HG03039 (cell line): ENCODE measurements around the gene NEDD8.

ENCODE experiments used
- ATAC-seq: cut with Tn5 transposase; IDR thresholded peaks from one replicate; pipeline ENCODE4 v1.9.1; 2021; ENCODE audit warnings: mild to moderate bottlenecking, moderate library complexity; ENCODE audit not compliant: unreplicated experiment

NEDD8 gene

DNA sequence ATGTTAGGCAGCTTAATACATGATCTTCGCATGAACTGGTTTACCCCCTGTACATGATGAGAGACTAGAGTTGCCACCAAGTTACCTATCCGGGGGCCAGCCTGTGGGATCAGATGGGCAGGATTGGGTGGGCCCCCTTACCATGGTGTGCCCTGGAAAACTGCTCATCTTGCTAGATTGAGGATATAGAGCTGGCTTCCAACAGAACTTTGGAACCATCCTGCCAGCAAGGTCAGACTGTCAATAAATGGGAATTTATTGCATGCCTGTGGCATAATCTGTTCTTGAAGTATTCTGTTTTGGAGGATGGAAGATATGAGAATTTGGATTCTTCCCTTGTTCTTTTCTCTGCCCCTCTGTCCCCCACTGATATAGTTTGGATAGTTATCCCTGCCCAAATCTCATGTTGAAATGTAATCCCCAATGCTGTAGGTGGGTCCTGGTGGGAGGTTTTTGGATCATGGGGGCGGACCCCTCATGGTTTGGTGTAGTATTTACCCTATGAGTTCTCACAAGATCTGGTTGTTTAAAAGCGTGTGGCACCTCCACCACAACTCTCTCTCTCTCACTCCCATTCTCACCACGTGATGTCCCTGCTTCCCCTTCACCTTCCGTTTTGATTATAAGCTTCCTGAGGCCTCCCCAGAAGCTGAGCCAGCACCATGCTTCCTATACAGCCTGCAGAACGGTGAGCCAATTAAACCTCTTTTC, 33.2 kb downstream of the NEDD8 start:
- no peak for ATAC-seq

- no peak for ATAC-seq
Observed at GRCh38 chr14:24197056-24197450, 35.1 kb downstream of the NEDD8 start.

GRCh38 chr14:24196071-24197055, 35.8 kb downstream of the NEDD8 start:
- ATAC-seq, result no peak

DNA sequence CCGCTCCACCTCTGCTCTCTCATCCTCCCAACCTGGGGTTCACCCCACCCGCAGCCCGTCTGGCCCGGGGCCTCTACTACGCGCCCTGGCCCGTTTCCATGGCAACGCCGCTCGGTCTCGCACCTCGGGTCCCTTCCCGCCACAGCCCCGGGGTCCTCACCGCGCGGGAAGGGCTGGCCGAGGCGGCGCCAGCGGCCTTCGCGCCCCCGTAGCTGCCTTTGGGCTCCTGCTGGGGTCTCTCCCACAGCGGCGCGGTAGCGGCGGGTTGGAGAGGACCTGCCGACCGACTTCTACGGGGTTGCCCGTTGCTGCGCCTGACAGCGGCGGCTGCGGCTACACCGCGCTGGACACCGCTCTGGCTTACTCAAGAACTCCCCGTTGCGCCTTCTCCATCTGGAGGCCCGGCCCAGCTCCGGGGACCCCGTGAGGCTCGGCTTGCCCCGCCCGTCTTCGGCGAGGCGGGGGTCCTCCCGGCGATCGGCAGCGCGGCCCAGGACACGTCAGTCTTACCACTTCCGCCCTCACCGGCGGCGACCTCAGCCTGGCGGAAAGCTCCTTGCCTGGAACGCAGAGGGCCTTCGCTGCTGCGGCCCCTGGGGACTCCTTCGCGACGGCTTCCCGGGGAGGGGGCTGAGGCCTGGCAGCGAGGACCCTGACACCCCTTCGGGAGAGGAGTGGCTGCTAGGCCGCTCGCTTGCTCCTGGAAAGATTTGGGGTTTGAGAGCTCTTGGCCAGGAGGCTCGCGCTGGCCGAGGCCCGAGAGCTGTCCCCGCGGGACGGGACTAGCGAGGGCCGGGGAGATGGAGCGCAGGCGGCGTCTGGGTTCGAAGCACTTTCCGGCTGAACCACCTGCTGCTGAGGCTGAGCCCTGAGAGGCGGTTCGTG, 36.7 kb downstream of the NEDD8 start, which contains the start of gene TM9SF1:
Gene TM9SF1, minus strand, starts transcription at position 256 of the 885 bp plus-strand sequence. CDS start 422 bp downstream, outside the sequence.
- ATAC-seq, result peak; percentile 79

- no peak for ATAC-seq
Observed at GRCh38 chr14:24194873-24195185, 37.3 kb downstream of the NEDD8 start.

DNA sequence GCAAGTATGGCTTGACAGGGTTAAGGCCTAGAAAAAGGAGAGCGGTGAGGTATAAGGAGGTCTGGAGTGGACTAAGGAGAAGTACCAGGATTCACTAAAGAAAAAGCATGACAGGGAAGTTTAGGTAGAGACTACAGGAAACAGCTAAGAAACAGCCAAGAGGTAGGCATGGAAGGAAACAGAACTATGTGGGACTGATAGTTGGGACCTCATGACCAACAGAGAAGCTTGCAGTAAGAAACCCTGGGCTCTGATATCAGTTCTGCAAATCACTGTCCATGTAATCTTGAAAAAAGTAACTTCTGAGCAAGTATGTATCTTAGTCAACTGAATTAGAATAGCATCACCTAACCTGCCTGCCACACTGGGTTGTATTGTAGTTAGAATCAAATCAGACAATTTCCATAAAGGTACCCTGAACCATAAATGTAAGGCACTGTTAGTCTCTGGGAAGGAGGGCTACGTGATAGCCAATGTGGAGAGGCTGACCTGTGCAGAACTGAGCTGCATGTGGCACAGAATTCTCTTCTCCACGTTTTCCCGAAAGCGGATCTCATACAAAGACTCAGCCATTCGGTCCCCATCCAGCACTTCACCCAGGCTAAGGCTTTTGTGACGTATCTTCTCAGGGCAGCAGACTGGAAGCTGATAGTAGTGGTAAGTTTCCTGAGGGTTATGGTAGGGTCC, 37.8 kb downstream of the NEDD8 start:
- ATAC-seq, result no peak

DNA sequence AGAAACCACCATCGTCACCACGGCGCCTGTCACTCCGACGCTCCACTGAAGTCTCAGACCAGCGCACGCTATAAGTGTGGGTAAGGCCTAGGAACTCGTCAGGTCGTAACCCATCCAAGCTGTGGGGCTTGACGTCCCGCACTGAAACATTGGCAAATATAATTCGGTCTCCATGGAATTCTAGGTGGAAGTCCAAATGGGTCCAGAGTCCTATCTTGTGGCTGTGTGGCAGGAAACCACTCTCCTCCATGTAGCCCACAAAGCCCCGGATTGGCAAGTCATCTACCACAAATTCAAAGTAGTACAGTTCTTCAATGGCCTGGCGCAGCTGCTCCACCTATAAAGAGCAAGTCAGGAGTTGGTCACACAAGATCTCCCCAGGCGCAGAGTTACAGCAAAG, 39.2 kb downstream of the NEDD8 start:
- no peak for ATAC-seq

DNA sequence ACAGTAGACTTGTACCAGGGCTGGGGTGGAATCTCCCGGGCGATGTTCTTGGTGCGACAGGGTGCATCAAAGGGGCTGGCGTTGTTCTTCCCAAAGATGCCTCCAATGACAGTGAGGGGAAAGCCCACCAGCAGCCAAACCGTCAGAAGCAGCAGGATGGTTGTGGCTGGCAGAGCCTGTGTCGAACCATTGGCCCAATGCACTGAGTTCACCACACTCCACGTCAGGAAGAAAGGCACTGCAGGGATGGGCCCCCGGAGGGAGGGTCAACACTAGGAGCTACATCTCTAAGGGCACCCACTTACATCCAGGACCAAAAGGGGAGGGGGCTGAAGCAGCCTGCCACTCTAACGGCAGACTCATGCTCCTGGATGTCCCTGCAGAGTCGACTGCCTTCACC, 41.8 kb downstream of the NEDD8 start:
- no peak for ATAC-seq

- ATAC-seq, result no peak
Observed at GRCh38 chr14:24189460-24189859, 42.7 kb downstream of the NEDD8 start.

- no peak for ATAC-seq
Observed at GRCh38 chr14:24189059-24189375, 43.1 kb downstream of the NEDD8 start.

DNA sequence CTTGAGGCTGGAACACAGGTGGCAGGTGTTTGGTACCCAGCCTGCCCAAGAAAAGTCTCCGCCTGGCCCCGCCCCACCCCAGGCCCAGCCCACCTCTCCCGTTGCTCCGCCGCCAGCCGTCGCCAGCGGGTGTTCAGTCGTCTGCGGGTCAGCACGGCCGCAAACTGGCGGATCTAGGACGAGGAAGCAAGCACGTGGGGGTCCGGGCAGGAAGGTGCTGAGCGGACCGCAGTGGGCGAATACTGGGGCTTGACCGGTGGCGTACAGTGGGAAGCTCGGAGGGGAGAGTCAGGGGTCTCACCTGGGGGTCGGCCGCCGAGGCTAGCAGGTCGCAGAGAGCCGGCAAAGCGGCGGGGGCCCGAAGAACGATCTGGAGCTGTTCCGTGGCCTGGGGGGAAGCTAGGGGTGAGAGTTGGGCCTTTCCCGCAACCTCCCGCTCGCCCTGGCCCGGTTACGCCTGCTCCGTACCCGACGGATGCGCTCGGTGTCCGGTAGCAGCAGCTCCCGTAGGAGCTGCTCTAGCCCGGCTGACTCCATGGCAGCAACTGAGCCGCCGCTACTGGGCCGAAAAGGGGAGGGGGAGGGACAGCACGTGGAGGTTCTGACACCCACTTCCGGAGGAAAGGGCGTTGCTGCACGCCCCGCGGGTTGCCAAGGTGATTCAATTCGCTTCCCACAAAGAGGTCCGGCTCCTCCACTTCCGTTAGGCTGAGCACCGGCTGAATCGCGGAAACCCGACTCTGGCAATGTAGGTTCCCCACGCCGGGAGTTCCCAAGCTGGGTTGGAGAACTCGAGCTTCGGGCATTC, 43.7 kb downstream of the NEDD8 start, which contains the start of gene IPO4:
Gene IPO4, minus strand, starts transcription at position 566 of the 808 bp plus-strand sequence. Its CDS starts 29 bp downstream, at position 537.
- peak; percentile 80 for ATAC-seq

DNA sequence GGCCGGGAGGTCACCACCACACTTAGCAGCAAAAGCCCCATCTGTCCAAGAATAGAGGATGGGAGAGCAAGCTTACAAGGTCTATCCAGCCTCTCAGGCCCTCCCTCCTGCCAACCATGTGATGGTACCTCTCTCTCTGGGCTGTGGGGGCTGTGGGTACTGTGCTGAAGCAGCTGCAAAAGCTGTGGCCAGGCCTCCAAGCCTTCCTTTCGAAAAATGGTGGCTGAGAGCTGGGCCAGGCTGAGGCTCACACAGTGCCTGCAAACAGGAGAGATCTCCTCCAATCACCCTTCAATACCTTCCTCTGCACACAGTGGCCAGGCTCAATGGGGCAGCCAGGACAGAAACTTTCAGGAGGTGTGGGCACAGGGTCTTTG, 44.6 kb downstream of the NEDD8 start:
- no peak for ATAC-seq

- no peak for ATAC-seq
Observed at GRCh38 chr14:24186831-24187538, 45.2 kb downstream of the NEDD8 start.

DNA sequence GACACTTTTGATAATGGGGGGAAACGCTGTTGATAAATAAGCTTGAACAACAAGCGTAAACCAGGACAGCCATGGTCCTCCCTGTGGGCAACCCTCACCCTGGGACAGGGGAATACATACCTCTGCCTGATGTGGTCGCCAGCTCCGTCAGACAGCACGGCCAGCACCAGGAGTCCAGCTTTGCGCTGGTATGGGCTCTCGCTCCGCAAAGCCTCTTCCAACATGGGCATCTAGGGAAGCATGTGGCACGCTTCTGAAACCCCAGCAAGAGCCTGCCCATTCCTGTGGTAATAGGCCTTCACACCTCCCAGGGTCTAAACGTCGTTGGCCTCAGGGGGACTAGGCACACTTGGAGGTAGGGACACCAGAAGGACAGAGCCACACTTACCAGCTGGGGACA, 46.4 kb downstream of the NEDD8 start:
- no peak for ATAC-seq

DNA sequence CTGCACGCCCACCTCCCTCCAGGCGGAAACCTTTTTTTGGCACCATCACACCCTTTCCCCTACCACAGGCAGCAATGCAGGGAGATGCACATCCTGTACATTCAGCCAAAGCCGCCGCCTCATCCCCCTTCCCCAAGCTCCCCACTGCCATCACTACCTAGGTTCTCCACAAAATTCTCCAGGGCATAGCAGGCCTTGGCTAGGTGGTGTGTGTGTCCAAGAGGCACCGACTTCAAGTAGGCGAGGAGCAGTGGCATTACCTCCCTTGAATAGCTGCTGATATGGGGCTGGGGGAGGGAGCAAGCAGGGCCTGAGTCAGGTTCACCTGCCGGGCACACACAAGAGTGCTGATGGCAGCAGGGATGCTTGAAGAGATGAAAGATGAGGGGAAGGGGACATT, 47.1 kb downstream of the NEDD8 start:
- no peak for ATAC-seq

GRCh38 chr14:24184104-24184970, 47.8 kb downstream of the NEDD8 start:
- ATAC-seq, result no peak

- ATAC-seq, result no peak
Observed at GRCh38 chr14:24183014-24183481, 49.1 kb downstream of the NEDD8 start.
